AML-193 (cell line): ENCODE results near the gene SF3B4.
"Not testable (repeated sequence)": the region's sequence is repeated elsewhere in the genome, so short reads cannot be mapped to it uniquely, and the experiment has no call there.

Source experiments
- DNase-seq, 2 experiments: peaks; one replicate each; lab custom pipeline; 2025; lab: John Stamatoyannopoulos, UW

Gene SF3B4

GRCh38 chr1:149927563-149928400 lies at the start of gene SF3B4:
TSS of gene SF3B4 (minus strand) at chr1:149927803. CDS start at chr1:149927759, 44 bp downstream.
- peak; percentile 93 for DNase-seq

GRCh38 chr1:149977345-149977744 lies 49.7 kb upstream of the SF3B4 start:
- DNase-seq: no peak

GRCh38 chr1:149972547-149972946 lies 44.9 kb upstream of the SF3B4 start:
- no peak for DNase-seq

- DNase-seq: no peak
These were observed 40.0 kb upstream of the SF3B4 start for GRCh38 chr1:149967646-149968045.

DNA sequence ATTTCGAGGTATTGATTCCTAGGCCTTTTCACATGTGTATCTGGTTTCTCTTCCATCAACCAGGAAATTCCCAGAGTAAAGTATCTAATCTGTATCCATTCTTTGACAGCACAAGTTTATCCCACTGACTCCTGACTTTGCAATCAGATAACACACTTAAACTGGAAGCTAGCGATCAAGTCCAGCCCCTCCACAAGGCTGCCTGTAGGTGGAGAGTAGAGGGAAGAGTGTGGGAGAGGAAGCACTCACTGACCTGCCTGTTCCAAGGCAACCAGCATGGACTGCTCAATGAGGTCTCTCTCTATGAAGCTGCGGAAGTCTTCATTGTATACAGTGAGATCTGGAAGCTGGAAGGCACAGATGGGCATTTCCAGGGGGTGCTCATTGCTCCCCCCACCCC lies 39.4 kb upstream of the SF3B4 start:
- DNase-seq: no peak

DNA sequence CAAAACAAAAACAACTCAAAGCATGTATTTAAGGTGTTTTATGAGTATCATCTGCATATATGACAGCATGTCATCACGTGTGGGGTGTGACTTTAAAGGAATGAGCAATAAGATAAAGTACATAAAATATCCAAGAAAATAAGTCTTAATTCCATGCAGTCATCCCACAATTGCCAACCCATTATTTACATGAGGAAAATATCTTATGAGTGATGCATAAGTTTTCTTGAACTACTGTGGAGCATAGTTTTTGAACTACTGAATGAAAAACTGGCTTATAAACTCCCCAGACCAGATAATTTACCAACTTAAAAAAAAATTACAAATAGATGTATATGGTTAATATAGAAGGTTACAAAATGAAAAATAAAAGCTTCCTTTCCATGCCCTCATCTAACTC lies 38.8 kb upstream of the SF3B4 start:
- no peak for DNase-seq

DNA sequence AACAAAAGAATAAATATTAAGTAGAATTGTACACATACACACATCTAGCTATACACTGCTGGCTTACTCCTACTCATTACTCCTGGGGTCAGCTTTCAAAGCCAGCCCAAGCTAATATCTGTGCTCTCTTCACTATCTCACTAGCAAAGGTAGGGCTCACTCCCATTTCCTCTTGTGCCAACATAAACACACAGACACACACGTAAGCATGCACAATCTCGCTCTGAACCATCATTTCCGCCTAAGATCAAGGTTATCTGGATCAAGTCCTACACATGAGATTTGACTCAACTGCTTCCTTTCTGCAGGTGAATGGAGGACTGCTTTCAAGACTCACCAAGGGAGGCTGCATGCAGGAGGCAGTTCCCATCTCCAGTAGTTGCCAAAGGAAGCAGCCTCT lies 37.8 kb upstream of the SF3B4 start:
- DNase-seq: no peak

- DNase-seq: no peak
These were observed 35.8 kb upstream of the SF3B4 start for GRCh38 chr1:149963358-149963757.

GRCh38 chr1:149962736-149963135 lies 35.1 kb upstream of the SF3B4 start:
- DNase-seq: no peak

DNA sequence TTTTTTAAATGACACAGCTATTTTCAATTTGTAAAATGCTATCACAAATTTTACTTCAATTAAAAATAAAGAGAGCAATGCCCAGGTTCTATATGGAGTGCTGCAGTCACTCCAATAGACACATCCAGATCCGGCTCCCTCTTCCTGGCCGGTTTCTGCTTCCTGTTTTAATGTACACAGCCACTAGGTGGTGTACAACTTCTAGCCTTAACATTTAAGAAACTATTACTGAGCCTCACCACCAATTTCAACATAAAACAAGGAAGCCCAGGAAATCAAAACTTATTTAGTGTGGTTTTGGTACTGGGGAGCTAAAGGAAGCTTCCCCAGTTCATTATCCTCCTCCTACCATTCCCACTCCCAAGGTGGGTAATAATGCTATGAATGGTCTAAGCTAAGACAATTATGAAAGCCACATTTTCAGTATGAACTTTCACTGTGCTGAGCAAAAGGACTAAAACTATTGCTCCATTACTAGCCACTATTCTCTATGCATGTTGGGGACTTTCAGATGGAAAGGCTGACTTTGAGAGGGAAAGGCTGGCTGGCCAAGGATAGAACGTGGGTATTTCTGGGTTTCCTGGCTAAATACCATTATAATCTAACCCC lies 34.5 kb upstream of the SF3B4 start:
- peak; percentile 72 to 82 for DNase-seq

DNA sequence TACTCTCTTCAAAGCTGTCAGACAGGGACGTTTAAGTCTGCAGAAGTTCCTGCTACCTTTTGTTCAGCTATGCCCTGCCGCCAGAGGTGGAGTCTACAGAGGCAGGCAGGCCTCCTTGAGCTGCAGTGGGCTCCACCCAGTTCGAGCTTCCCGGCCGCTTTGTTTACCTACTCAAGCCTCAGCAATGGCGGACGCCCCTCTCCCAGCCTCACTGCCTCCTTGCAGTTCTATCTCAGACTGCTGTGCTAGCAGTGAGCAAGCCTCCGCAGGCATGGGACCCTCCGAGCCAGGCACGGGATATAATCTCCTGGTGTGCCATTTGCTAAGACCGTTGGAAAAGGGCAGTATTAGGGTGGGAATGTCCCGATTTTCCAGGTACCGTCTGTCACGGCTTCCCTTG lies 29.9 kb upstream of the SF3B4 start:
- DNase-seq: not testable (repeated sequence)

- DNase-seq: no peak
These were observed 22.3 kb upstream of the SF3B4 start for GRCh38 chr1:149949911-149950310.

GRCh38 chr1:149945206-149945605 lies 17.6 kb upstream of the SF3B4 start:
- no peak for DNase-seq

- no peak for DNase-seq
These were observed 15.3 kb upstream of the SF3B4 start for GRCh38 chr1:149942885-149943284.

DNA sequence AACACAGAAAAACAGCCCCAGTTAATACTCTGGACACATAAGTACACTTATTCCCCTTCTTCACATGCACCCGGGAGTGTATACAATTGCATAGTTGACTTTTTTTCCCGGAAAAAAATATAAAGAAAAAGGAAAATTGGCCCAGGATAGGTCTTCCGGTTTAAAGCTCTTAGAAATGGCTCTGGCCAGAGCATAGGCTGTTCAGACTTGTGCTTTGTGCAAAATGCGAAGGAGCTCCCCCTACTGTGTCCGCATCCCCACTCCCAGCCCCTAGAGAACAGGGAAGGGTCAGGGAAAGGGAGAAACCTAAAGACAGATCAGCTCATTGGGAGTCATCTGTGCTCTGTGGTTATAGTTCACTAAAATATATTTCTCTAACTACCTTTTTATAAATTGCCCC lies 14.6 kb upstream of the SF3B4 start:
- DNase-seq: no peak

DNA sequence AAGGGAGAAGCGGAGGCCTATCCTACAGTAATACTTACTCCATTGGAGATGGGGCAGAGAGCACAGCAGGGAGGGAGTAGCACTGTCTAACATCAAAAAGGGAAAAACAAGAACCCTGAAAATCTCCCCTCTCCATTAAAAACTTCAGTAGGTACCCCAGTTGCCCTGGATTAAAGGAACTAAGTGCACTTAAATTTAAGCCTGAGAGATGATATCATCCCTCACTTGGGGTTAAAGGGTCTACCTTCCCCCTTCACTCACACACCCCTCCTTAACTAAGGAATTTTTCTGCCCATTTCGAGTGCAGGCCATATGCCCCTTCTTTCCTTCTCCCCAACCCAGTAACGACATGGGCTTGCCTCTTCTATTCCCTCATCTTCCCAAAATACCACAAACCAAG lies 12.8 kb upstream of the SF3B4 start:
- no peak for DNase-seq

GRCh38 chr1:149938668-149939003 lies 11.0 kb upstream of the SF3B4 start:
- not testable (repeated sequence) for DNase-seq

DNA sequence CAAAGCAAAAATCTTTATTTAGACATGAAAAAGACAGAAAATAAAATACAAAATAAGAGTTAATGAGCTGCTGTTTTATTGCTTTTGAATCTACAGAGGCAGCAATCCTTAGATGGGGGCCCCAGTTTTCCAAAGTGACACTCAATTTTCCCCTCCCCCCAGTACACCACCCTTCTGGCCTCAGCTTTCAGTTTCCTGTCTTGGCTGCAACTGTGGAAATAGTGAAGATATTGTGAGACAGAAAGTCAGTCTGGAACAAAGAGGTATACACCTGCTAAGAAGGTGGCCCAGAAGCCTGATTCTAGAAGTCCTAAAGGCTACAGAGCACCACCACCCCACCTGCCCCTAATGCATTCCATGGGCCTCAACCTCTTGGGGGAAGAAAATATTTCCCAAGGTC lies 10.2 kb upstream of the SF3B4 start:
- no peak for DNase-seq

DNA sequence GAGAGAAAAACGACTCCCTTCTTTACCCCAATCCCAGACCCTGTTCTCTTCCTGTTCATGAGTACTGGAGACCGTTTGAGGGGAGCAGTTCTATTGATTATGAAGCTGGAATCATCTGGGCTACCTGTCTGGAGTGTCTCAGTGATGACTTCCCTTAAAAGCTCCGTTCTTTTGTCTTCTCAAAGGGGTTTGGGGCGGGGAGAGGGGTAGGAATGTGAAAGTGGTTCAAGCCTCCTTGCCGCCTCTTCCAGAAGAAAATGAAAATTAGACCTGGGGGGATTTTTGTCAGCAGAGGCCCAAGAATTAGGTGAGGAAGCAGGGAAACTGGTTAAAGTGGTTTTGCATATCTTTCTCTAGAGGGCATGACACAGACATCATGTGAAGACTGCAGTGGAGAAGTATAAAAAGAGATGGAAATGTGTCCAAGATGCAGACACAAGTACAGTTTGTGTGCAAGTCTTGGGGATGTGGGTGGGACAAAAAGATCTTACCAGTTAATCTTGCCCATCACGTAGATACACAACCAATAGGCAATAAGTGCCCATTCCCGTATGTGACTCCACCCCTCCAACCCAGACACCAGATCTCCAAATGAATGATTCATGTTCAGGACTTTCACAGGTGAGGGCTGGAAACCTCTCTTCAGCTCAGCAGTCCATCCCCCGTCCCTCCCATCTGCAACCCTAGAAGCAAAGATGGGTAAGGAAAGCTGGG lies 9.5 kb upstream of the SF3B4 start:
- no peak for DNase-seq

DNA sequence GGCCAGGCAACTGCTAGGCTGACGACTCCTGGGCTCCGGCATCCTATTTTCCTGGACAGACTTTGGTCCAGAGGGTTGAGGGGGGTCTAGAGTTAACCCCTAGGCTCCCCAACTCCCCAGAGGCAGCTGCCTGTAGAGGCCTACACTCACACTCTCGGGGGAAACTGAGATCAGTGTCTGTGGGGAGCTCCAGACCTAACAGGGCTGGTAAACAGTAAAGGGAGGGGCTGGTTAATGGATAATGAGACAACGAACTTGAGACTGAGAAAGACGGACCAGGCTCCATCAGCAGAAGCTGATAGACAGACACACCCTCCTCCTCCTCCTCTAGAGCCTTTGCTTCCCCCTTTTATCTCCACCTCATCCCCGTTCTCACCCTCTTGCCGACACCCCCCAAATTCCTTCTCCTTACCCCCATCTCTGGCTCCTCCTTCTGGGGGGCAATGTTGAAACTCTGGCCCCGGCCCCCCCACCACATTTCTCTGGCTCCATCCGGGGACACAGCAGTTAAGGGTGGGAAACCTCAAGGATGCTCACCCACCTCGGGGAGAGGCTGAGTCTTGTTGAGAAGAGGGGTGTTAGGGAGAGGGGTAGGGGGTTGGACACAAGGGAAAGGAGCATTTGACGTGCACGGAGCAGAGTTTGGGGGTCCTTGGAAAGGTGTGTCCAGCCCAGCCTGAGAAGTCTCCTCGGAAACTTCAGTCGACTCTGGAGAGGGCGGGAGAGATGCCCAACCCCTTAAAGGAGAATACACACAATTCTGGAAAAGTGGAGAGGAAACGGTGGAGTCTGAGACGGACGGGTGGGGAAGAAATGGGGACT lies 8.8 kb upstream of the SF3B4 start, which contains the start of gene MTMR11:
MTMR11 (minus strand) TSS at position 710 of the 822 bp plus-strand sequence; CDS start at position 478, 232 bp downstream.
- DNase-seq: no peak

GRCh38 chr1:149934356-149934755 lies 6.8 kb upstream of the SF3B4 start:
- DNase-seq: no peak

GRCh38 chr1:149933208-149933607 lies 5.6 kb upstream of the SF3B4 start:
- DNase-seq: no peak
